Measurements from ENCODE around the gene PCDHGC5. TPM values are rescaled to one million over a fixed set of nuclear protein-coding genes. Genes with fewer than 3 reads are reported as not detected.

The PCDHGC5 gene
- total and polyA plus RNA-seq, 9 of the 15 experiments (the other 6 are each of a cell fraction or from before 2014, with no cell fraction given): not detected

GRCh38 chr5:141519605-141520565, 31.0 kb downstream of the PCDHGC5 start:
- BruUV-seq (replicated peaks): no TSS peak

More at GRCh38 chr5:141519605-141520565, 31.0 kb downstream of the PCDHGC5 start:
- no peak overlapping the region for H3K9ac ChIP-seq (ENCODE audit: insufficient read depth in 1 of 2, low read depth in 2 of 2, low read length in 2 of 2)
- ATAC-seq (no peak), DNase-seq (ENCODE audit: extremely low read depth in 1 of 4, low spot score in 3 of 4) (no peak), FAIRE-seq (no peak)
- TF ChIP-seq ETV5 (CRISPR knock-in tag; IDR thresholded peaks at IDR 0.05; ENCODE audit: low read depth) (no peak), BDP1 (IDR thresholded peaks at IDR 0.05; ENCODE audit: insufficient read depth, insufficient read length) (no peak), DDX20 (tag; IDR thresholded peaks at IDR 0.05; ENCODE audit: low read depth) (no peak), ZBTB8A (IDR thresholded peaks at IDR 0.05; ENCODE audit: partially characterized antibody) (no peak), ELK1 (CRISPR knock-in tag; IDR thresholded peaks at IDR 0.05) (no peak), SRF (CRISPR knock-in tag; IDR thresholded peaks at IDR 0.05) (no peak), ZNF175 (CRISPR knock-in tag; IDR thresholded peaks at IDR 0.05; ENCODE audit: low read depth) (no peak), SIRT6 (IDR thresholded peaks at IDR 0.05; ENCODE audit: low read depth, low read length) (no peak), DACH1 (IDR thresholded peaks at IDR 0.05; ENCODE audit: partially characterized antibody) (no peak)
- ChIA-PET CTCF (ENCODE audit: low intra/inter-chr PET ratio) (no interaction called here), POLR2A (interaction anchor here (0.6 kb wide), 1 partner anchor 590 kb away, joined by 3 read pairs; no protein-coding TSS in a partner anchor)
- H3K4me1 ChIP-seq (replicated peaks in 1 of 2; ENCODE audit: control insufficient read depth in 2 of 2, insufficient read depth in 2 of 2, low read length in 2 of 2): peaks cover 0 to 7% of the 10 kb centered on the region in 2 experiments; a peak in 2 of 5 replicates
- no peaks in the 10 kb centered on the region for H3K9me3 ChIP-seq (replicated peaks; ENCODE audit: control insufficient read depth, insufficient read depth, low read depth, low read length)
- peaks cover 98% of the 10 kb centered on the region for H3K36me3 ChIP-seq (ENCODE audit: control insufficient read depth, insufficient read depth, low read length)
- H3K4me3 ChIP-seq: no peak overlapping the region
- in situ Hi-C loops (cut with MboI) (loop anchor here (5.0 kb wide), 1 partner anchor 98 kb away; the partner anchor contains the start of gene PCDHGA11), intact Hi-C loops (cut with micrococcal nuclease) (loop anchor here (5.0 to 10.0 kb wide), 2 partner anchors 108 to 285 kb away; partner anchors contain the start of gene PCDHGA10)
- H4K20me1 ChIP-seq (replicated peaks; ENCODE audit: control insufficient read depth, insufficient read depth, low read length): no peaks in the 10 kb centered on the region; the same call in 1 of the 2 replicates
- no peaks in the 10 kb centered on the region for H3K27me3 ChIP-seq (ENCODE audit: control insufficient read depth in 2 of 2, insufficient read depth in 2 of 2, low read length in 2 of 2)
- no peak overlapping the region for H2AFZ ChIP-seq (ENCODE audit: low read depth, low read length)
- H3K27ac ChIP-seq (ENCODE audit: extremely low read depth, low read depth, low read length): no peak overlapping the region
- H3K79me2 ChIP-seq (ENCODE audit: control insufficient read depth, insufficient read depth, low read length): no peaks in the 10 kb centered on the region
- no peak overlapping the region for H3K4me2 ChIP-seq (ENCODE audit: insufficient read depth, low read length)
- H3K9me1 ChIP-seq (ENCODE audit: control insufficient read depth, insufficient read depth, low read length): no peaks in the 10 kb centered on the region
- 96% methylated on average over 3 of the region's 3 CpGs for WGBS (ENCODE audit: insufficient coverage, low coverage, missing lambda C conversion rate)

All from K562 (cell line).